ENCODE results near the gene PTPN18.
"Not testable (repeated sequence)": the region's sequence is repeated elsewhere in the genome, so short reads cannot be mapped to it uniquely, and the experiment has no call there.

The PTPN18 gene

GRCh38 chr2:130355578-130356431, at the start of gene PTPN18:
PTPN18 (plus strand) TSS chr2:130356056; CDS start chr2:130356108, 52 bp downstream.
- Mint-ChIP-seq H3K36me3 (ENCODE audit: insufficient read depth) (no peaks in the 10 kb centered on the region), H3K4me3 (peak within 1 kb of the TSS; percentile 77), H3K4me1 (peaks cover 16% of the 10 kb centered on the region), H3K27ac (ENCODE audit: low read depth) (no peak within 1 kb of the TSS), H3K27me3 (no peaks in the 10 kb centered on the region), H3K9me3 (no peaks in the 10 kb centered on the region)
- DNase-seq (ENCODE audit: low spot score in 2 of 2), result peak in 1 of 2 donors; percentile 41
- peak; percentile 87 for ATAC-seq (replicated peaks; ENCODE audit: extremely low read depth, poor library complexity, severe bottlenecking)

GRCh38 chr2:130307850-130308249, 48.0 kb upstream of the PTPN18 start:
- no peak for ATAC-seq (replicated peaks; ENCODE audit: extremely low read depth, poor library complexity, severe bottlenecking)
- Mint-ChIP-seq H3K4me3 (no peak overlapping the region), H3K9me3 (no peaks in the 10 kb centered on the region), H3K36me3 (ENCODE audit: insufficient read depth) (peaks cover 2% of the 10 kb centered on the region), H3K27ac (ENCODE audit: low read depth) (no peak overlapping the region), H3K27me3 (peaks cover 7% of the 10 kb centered on the region), H3K4me1 (no peaks in the 10 kb centered on the region)
- no peak for DNase-seq (ENCODE audit: low spot score in 2 of 2)

GRCh38 chr2:130310881-130311280, 45.0 kb upstream of the PTPN18 start:
- no peaks in the 10 kb centered on the region for H3K4me1 Mint-ChIP-seq
- H3K27ac Mint-ChIP-seq (ENCODE audit: low read depth), result no peak overlapping the region
- H3K9me3 Mint-ChIP-seq, result no peaks in the 10 kb centered on the region
- no peak for DNase-seq (ENCODE audit: low spot score in 2 of 2)
- ATAC-seq (replicated peaks; ENCODE audit: extremely low read depth, poor library complexity, severe bottlenecking), result no peak
- H3K27me3 Mint-ChIP-seq, result peaks cover 10% of the 10 kb centered on the region
- no peak overlapping the region for H3K4me3 Mint-ChIP-seq
- H3K36me3 Mint-ChIP-seq (ENCODE audit: insufficient read depth), result no peaks in the 10 kb centered on the region

- DNase-seq (ENCODE audit: low spot score in 2 of 2), result no peak
- Mint-ChIP-seq H3K27me3 (peaks cover 17% of the 10 kb centered on the region), H3K4me1 (no peaks in the 10 kb centered on the region)
Measured at GRCh38 chr2:130313812-130314334, 42.0 kb upstream of the PTPN18 start.

GRCh38 chr2:130314377-130314776, 41.5 kb upstream of the PTPN18 start:
- Mint-ChIP-seq H3K9me3 (no peaks in the 10 kb centered on the region), H3K4me3 (no peak overlapping the region), H3K36me3 (ENCODE audit: insufficient read depth) (no peaks in the 10 kb centered on the region), H3K4me1 (no peaks in the 10 kb centered on the region), H3K27ac (ENCODE audit: low read depth) (no peak overlapping the region), H3K27me3 (peaks cover 22% of the 10 kb centered on the region)
- DNase-seq (ENCODE audit: low spot score in 2 of 2), result no peak
- ATAC-seq (replicated peaks; ENCODE audit: extremely low read depth, poor library complexity, severe bottlenecking), result no peak

More at GRCh38 chr2:130313812-130314334, 42.0 kb upstream of the PTPN18 start:
- no peak overlapping the region for H3K4me3 Mint-ChIP-seq
- no peak for ATAC-seq (replicated peaks; ENCODE audit: extremely low read depth, poor library complexity, severe bottlenecking)
- H3K9me3 Mint-ChIP-seq, result no peaks in the 10 kb centered on the region
- H3K27ac Mint-ChIP-seq (ENCODE audit: low read depth), result no peak overlapping the region
- H3K36me3 Mint-ChIP-seq (ENCODE audit: insufficient read depth), result no peaks in the 10 kb centered on the region

- no peak for DNase-seq (ENCODE audit: low spot score in 2 of 2)
- no peaks in the 10 kb centered on the region for H3K9me3 Mint-ChIP-seq
- no peaks in the 10 kb centered on the region for H3K36me3 Mint-ChIP-seq (ENCODE audit: insufficient read depth)
- H3K4me1 Mint-ChIP-seq, result no peaks in the 10 kb centered on the region
- no peak overlapping the region for H3K27ac Mint-ChIP-seq (ENCODE audit: low read depth)
- ATAC-seq (replicated peaks; ENCODE audit: extremely low read depth, poor library complexity, severe bottlenecking), result no peak
- no peak overlapping the region for H3K4me3 Mint-ChIP-seq
- peaks cover 26% of the 10 kb centered on the region for H3K27me3 Mint-ChIP-seq
Measured at GRCh38 chr2:130316596-130316995, 39.3 kb upstream of the PTPN18 start.

- DNase-seq (ENCODE audit: low spot score in 2 of 2) (no peak), ATAC-seq (replicated peaks; ENCODE audit: extremely low read depth, poor library complexity, severe bottlenecking) (no peak)
- H3K9me3 Mint-ChIP-seq, result no peaks in the 10 kb centered on the region
- H3K4me1 Mint-ChIP-seq, result no peaks in the 10 kb centered on the region
- H3K36me3 Mint-ChIP-seq (ENCODE audit: insufficient read depth), result no peaks in the 10 kb centered on the region
- no peak overlapping the region for H3K4me3 Mint-ChIP-seq
- peaks cover 33% of the 10 kb centered on the region for H3K27me3 Mint-ChIP-seq
- no peak overlapping the region for H3K27ac Mint-ChIP-seq (ENCODE audit: low read depth)
Measured at GRCh38 chr2:130318906-130319305, 37.0 kb upstream of the PTPN18 start.

GRCh38 chr2:130319536-130319935, 36.3 kb upstream of the PTPN18 start:
- ATAC-seq (replicated peaks; ENCODE audit: extremely low read depth, poor library complexity, severe bottlenecking), result no peak
- H3K27me3 Mint-ChIP-seq, result peaks cover 36% of the 10 kb centered on the region
- H3K4me3 Mint-ChIP-seq, result no peak overlapping the region
- DNase-seq (ENCODE audit: low spot score in 2 of 2), result no peak
- H3K36me3 Mint-ChIP-seq (ENCODE audit: insufficient read depth), result no peaks in the 10 kb centered on the region
- no peak overlapping the region for H3K27ac Mint-ChIP-seq (ENCODE audit: low read depth)
- no peaks in the 10 kb centered on the region for H3K4me1 Mint-ChIP-seq
- no peaks in the 10 kb centered on the region for H3K9me3 Mint-ChIP-seq

- H3K4me1 Mint-ChIP-seq, result peaks cover 4% of the 10 kb centered on the region
- DNase-seq (ENCODE audit: low spot score in 2 of 2) (no peak), ATAC-seq (replicated peaks; ENCODE audit: extremely low read depth, poor library complexity, severe bottlenecking) (no peak)
- no peaks in the 10 kb centered on the region for H3K9me3 Mint-ChIP-seq
- peaks cover 72% of the 10 kb centered on the region for H3K27me3 Mint-ChIP-seq
- H3K27ac Mint-ChIP-seq (ENCODE audit: low read depth), result no peak overlapping the region
- no peaks in the 10 kb centered on the region for H3K36me3 Mint-ChIP-seq (ENCODE audit: insufficient read depth)
- no peak overlapping the region for H3K4me3 Mint-ChIP-seq
Measured at GRCh38 chr2:130327703-130328527, 27.9 kb upstream of the PTPN18 start.

- H3K4me3 Mint-ChIP-seq, result no peak overlapping the region
- DNase-seq (ENCODE audit: low spot score in 2 of 2) (no peak), ATAC-seq (replicated peaks; ENCODE audit: extremely low read depth, poor library complexity, severe bottlenecking) (no peak)
- peaks cover 4% of the 10 kb centered on the region for H3K4me1 Mint-ChIP-seq
- no peak overlapping the region for H3K27ac Mint-ChIP-seq (ENCODE audit: low read depth)
- peaks cover 67% of the 10 kb centered on the region for H3K27me3 Mint-ChIP-seq
- no peaks in the 10 kb centered on the region for H3K9me3 Mint-ChIP-seq
- no peaks in the 10 kb centered on the region for H3K36me3 Mint-ChIP-seq (ENCODE audit: insufficient read depth)
Measured at GRCh38 chr2:130328710-130329109, 27.1 kb upstream of the PTPN18 start.

GRCh38 chr2:130332271-130333073, 23.4 kb upstream of the PTPN18 start:
- H3K4me1 Mint-ChIP-seq, result peaks cover 4% of the 10 kb centered on the region
- H3K27ac Mint-ChIP-seq (ENCODE audit: low read depth), result no peak overlapping the region
- peaks cover 44% of the 10 kb centered on the region for H3K27me3 Mint-ChIP-seq
- H3K9me3 Mint-ChIP-seq, result no peaks in the 10 kb centered on the region
- no peak overlapping the region for H3K4me3 Mint-ChIP-seq
- DNase-seq (ENCODE audit: low spot score in 2 of 2) (peak; percentile 49 to 55), ATAC-seq (replicated peaks; ENCODE audit: extremely low read depth, poor library complexity, severe bottlenecking) (peak; percentile 64)
- peaks cover 8% of the 10 kb centered on the region for H3K36me3 Mint-ChIP-seq (ENCODE audit: insufficient read depth)

- Mint-ChIP-seq H3K27me3 (peaks cover 37% of the 10 kb centered on the region), H3K36me3 (ENCODE audit: insufficient read depth) (peaks cover 11% of the 10 kb centered on the region)
- H3K9me3 Mint-ChIP-seq; H3K4me1 Mint-ChIP-seq; ATAC-seq (replicated peaks; ENCODE audit: extremely low read depth, poor library complexity, severe bottlenecking); DNase-seq (ENCODE audit: low spot score in 2 of 2); H3K4me3 Mint-ChIP-seq; H3K27ac Mint-ChIP-seq (ENCODE audit: low read depth): not testable (repeated sequence)
Measured at GRCh38 chr2:130333253-130333652, 22.6 kb upstream of the PTPN18 start.

Data from central memory CD8-positive, alpha-beta T cell (primary cell).